MM.1S (cell line): ENCODE results near the gene MGAT5.

Experiments used
- DNase-seq: peaks from one replicate; pipeline ENCODE4 v3.0.0-alpha.2; 2015
- H2AFZ ChIP-seq: fragments of 300-600 bp; sonication (generic); 2 replicates; pipeline ENCODE4 v1.6.0; 2016; ENCODE audit warnings: antibody characterized with exemption, low read length
- H3F3A ChIP-seq: fragments of 300-600 bp; sonication (generic); 2 replicates; pipeline ENCODE4 v1.6.1; 2016; ENCODE audit warnings: mild to moderate bottlenecking, antibody characterized with exemption, low read length, moderate library complexity, mixed read lengths; ENCODE audit not compliant: insufficient read depth
- H3K27ac ChIP-seq: fragments of 300-600 bp; sonication (generic); 2 replicates; pipeline ENCODE4 v1.5.1; 2016; ENCODE audit warnings: mild to moderate bottlenecking, low read length
- H3K27me3 ChIP-seq: fragments of 300-600 bp; sonication (generic); replicated peaks from 2 replicates; pipeline ENCODE4 v1.6.0; 2016; ENCODE audit warnings: low read length; ENCODE audit not compliant: insufficient read depth
- H3K36me3 ChIP-seq: fragments of 300-600 bp; sonication (generic); replicated peaks from 2 replicates; pipeline ENCODE4 v1.6.1; 2016; ENCODE audit warnings: mild to moderate bottlenecking, low read length, mixed read lengths; ENCODE audit not compliant: insufficient read depth
- H3K4me1 ChIP-seq: fragments of 300-600 bp; sonication (generic); 2 replicates; pipeline ENCODE4 v1.6.1; 2016; ENCODE audit warnings: low read length, mixed read lengths
- H3K4me2 ChIP-seq: fragments of 300-600 bp; sonication (generic); 2 replicates; pipeline ENCODE4 v1.6.0; 2016; ENCODE audit warnings: low read depth, low read length
- H3K4me3 ChIP-seq: fragments of 300-600 bp; sonication (generic); 2 replicates; pipeline ENCODE4 v1.5.1; 2016; ENCODE audit warnings: low read length, mixed read lengths
- H3K79me2 ChIP-seq: fragments of 300-600 bp; sonication (generic); 2 replicates; pipeline ENCODE4 v1.6.1; 2016; ENCODE audit warnings: mixed run types, low read length, mixed read lengths
- H3K9ac ChIP-seq: fragments of 300-600 bp; sonication (generic); 2 replicates; pipeline ENCODE4 v1.6.1; 2016; ENCODE audit warnings: low read length, mixed read lengths
- H3K9me2 ChIP-seq: fragments of 300-600 bp; sonication (generic); replicated peaks from 2 replicates; pipeline ENCODE4 v1.6.1; 2016; ENCODE audit warnings: mild to moderate bottlenecking, low read length, mixed read lengths; ENCODE audit not compliant: insufficient read depth
- H3K9me3 ChIP-seq: fragments of 300-600 bp; sonication (generic); replicated peaks from 2 replicates; pipeline ENCODE4 v1.6.1; 2016; ENCODE audit warnings: mild to moderate bottlenecking, low read length, mixed read lengths; ENCODE audit not compliant: insufficient read depth
- H4K20me1 ChIP-seq: fragments of 300-600 bp; sonication (generic); 2 replicates; pipeline ENCODE4 v1.6.1; 2016; ENCODE audit warnings: mild to moderate bottlenecking, low read length, moderate library complexity, mixed read lengths; ENCODE audit not compliant: insufficient read depth
- CTCF ChIP-seq: fragments of 300-600 bp; sonication (generic); IDR thresholded peaks from 2 replicates; pipeline ENCODE4 v1.5.1; 2016; ENCODE audit warnings: antibody characterized with exemption, low read length, mixed read lengths
- EZH2 ChIP-seq: fragments of 300-600 bp; sonication (generic); optimal IDR thresholded peaks from 2 replicates; pipeline ENCODE3; 2017; ENCODE audit warnings: low read depth, mild to moderate bottlenecking, antibody characterized with exemption, low read length, mixed read lengths
- EZH2phosphoT487 ChIP-seq: fragments of 300-600 bp; sonication (generic); IDR thresholded peaks from 2 replicates; pipeline ENCODE4 v1.6.1; 2018; ENCODE audit warnings: antibody characterized with exemption, low read length

MGAT5 gene

GRCh38 chr2:134310107-134311079, 56.5 kb downstream of the MGAT5 start:
- H3K9me3 ChIP-seq = no peaks in the 10 kb centered on the region
- no peak overlapping the region for H2AFZ ChIP-seq
- H3F3A ChIP-seq = no peaks in the 10 kb centered on the region

GRCh38 chr2:134312482-134312881, 58.6 kb downstream of the MGAT5 start:
- no peaks in the 10 kb centered on the region for H3K27me3 ChIP-seq
- no peaks in the 10 kb centered on the region for H3K36me3 ChIP-seq
- DNase-seq = no peak
- H3K4me3 ChIP-seq = no peak overlapping the region
- no peaks in the 10 kb centered on the region for H3K9me2 ChIP-seq
- H2AFZ ChIP-seq = no peak overlapping the region
- no peak overlapping the region for H3K9ac ChIP-seq
- no peak overlapping the region for H3K27ac ChIP-seq
- H4K20me1 ChIP-seq = no peaks in the 10 kb centered on the region
- no peaks in the 10 kb centered on the region for H3F3A ChIP-seq
- H3K4me1 ChIP-seq = no peaks in the 10 kb centered on the region
- H3K79me2 ChIP-seq = peaks cover 91% of the 10 kb centered on the region
- TF ChIP-seq EZH2phosphoT487 (no peak), EZH2 (no peak)
- H3K9me3 ChIP-seq = no peaks in the 10 kb centered on the region
- no peak overlapping the region for H3K4me2 ChIP-seq

More at GRCh38 chr2:134310107-134311079, 56.5 kb downstream of the MGAT5 start:
- H3K27ac ChIP-seq = no peak overlapping the region
- TF ChIP-seq CTCF = no peak
- no peak for TF ChIP-seq EZH2phosphoT487
- no peak for TF ChIP-seq EZH2
- H3K27me3 ChIP-seq = no peaks in the 10 kb centered on the region
- H3K9me2 ChIP-seq = no peaks in the 10 kb centered on the region
- H4K20me1 ChIP-seq = no peaks in the 10 kb centered on the region
- no peak overlapping the region for H3K4me3 ChIP-seq
- H3K79me2 ChIP-seq = peaks cover 91% of the 10 kb centered on the region
- no peaks in the 10 kb centered on the region for H3K4me1 ChIP-seq
- no peak for DNase-seq
- no peaks in the 10 kb centered on the region for H3K36me3 ChIP-seq
- no peak overlapping the region for H3K4me2 ChIP-seq
- no peak overlapping the region for H3K9ac ChIP-seq

GRCh38 chr2:134314202-134314601, 60.3 kb downstream of the MGAT5 start:
- no peak overlapping the region for H2AFZ ChIP-seq
- DNase-seq = no peak
- no peak overlapping the region for H3K27ac ChIP-seq
- no peak overlapping the region for H3K4me3 ChIP-seq
- no peak overlapping the region for H3K9ac ChIP-seq
- H3K27me3 ChIP-seq = no peaks in the 10 kb centered on the region
- no peaks in the 10 kb centered on the region for H4K20me1 ChIP-seq
- no peaks in the 10 kb centered on the region for H3F3A ChIP-seq
- H3K9me2 ChIP-seq = no peaks in the 10 kb centered on the region
- no peaks in the 10 kb centered on the region for H3K36me3 ChIP-seq
- H3K9me3 ChIP-seq = no peaks in the 10 kb centered on the region
- peaks cover 74% of the 10 kb centered on the region for H3K79me2 ChIP-seq
- no peak overlapping the region for H3K4me2 ChIP-seq
- H3K4me1 ChIP-seq = no peaks in the 10 kb centered on the region
- TF ChIP-seq EZH2phosphoT487 (no peak), CTCF (no peak), EZH2 (no peak)
